Common myeloid progenitor, CD34-positive (primary cell): ENCODE results near the gene MUL1.

ENCODE experiments used
- CTCF ChIA-PET: fragments of 350-600 bp; sonication (Branson Sonifier 250); formaldehyde crosslinking; loops from one replicate; lab custom pipeline; 2021; ENCODE audit warnings: antibody characterized with exemption; lab: Charles Lee
- POLR2A ChIA-PET: fragments of 350-600 bp; sonication (Branson Sonifier 250); formaldehyde crosslinking; loops from one replicate; lab custom pipeline; 2021; ENCODE audit warnings: antibody characterized with exemption; lab: Charles Lee
- DNase-seq, 3 donors: peaks; one replicate each; pipeline versions ENCODE4 v3.0.0 to v3.0.0-alpha.2; 2013
- H3K27ac ChIP-seq, 2 experiments: 1 replicate in 1 of 2; 2 replicates in 1 of 2; pipeline ENCODE4 v1.7.0; 2013; ENCODE audit warnings: inconsistent platforms in 2 of 2, low read length in 2 of 2, mild to moderate bottlenecking in 2 of 2, low read depth in 1 of 2, moderate library complexity in 1 of 2; ENCODE audit not compliant: severe bottlenecking in 2 of 2, insufficient read depth in 1 of 2, poor library complexity in 1 of 2
- H3K27me3 ChIP-seq, 5 experiments: replicated peaks in 2 of 5; 1 replicate in 3 of 5; 2 replicates in 2 of 5; pipeline versions ENCODE4 v1.6.1 to v1.7.0; 2013; ENCODE audit warnings: low read length in 4 of 5, mild to moderate bottlenecking in 2 of 5, moderate library complexity in 2 of 5, inconsistent platforms in 1 of 5; ENCODE audit not compliant: insufficient read depth in 5 of 5, control insufficient read depth in 4 of 5
- H3K36me3 ChIP-seq, 4 experiments: 1 replicate in 2 of 4; 2 replicates in 2 of 4; pipeline versions ENCODE4 v1.6.1 to v1.7.0; 2013; ENCODE audit warnings: low read length in 3 of 4, control low read depth in 1 of 4, mild to moderate bottlenecking in 1 of 4; ENCODE audit not compliant: control insufficient read depth in 4 of 4, insufficient read depth in 4 of 4
- H3K4me1 ChIP-seq, 4 experiments: 1 replicate in 3 of 4; 2 replicates in 1 of 4; pipeline versions ENCODE4 v1.6.1 to v1.7.1; 2013; ENCODE audit warnings: low read length in 3 of 4, mild to moderate bottlenecking in 3 of 4, control low read depth in 1 of 4, inconsistent platforms in 1 of 4, moderate library complexity in 1 of 4; ENCODE audit not compliant: control insufficient read depth in 4 of 4, insufficient read depth in 4 of 4; ENCODE audit errors: control extremely low read depth in 1 of 4
- H3K4me3 ChIP-seq, 7 experiments: 1 replicate in 4 of 7; 2 replicates in 3 of 7; pipeline versions ENCODE4 v1.5.1 to v1.7.0; 2013; ENCODE audit warnings: mild to moderate bottlenecking in 7 of 7, low read length in 6 of 7, moderate library complexity in 6 of 7, inconsistent platforms in 2 of 7, low read depth in 2 of 7, control low read depth in 1 of 7; ENCODE audit not compliant: insufficient read depth in 4 of 7, control insufficient read depth in 1 of 7; ENCODE audit errors: extremely low read depth in 1 of 7
- H3K9me3 ChIP-seq, 5 experiments: 1 replicate in 4 of 5; 2 replicates in 1 of 5; pipeline versions ENCODE4 v1.6.1 to v1.7.1; 2013; ENCODE audit warnings: low read length in 4 of 5, mild to moderate bottlenecking in 2 of 5, inconsistent platforms in 1 of 5, low read depth in 1 of 5, moderate library complexity in 1 of 5; ENCODE audit not compliant: control insufficient read depth in 4 of 5, insufficient read depth in 2 of 5; ENCODE audit errors: control extremely low read depth in 1 of 5
- WGBS: methylation state at CpG from one replicate; pipeline ENCODE4 v1.1.5; 2013; ENCODE audit not compliant: insufficient coverage; 5-methylcytosine and 5-hydroxymethylcytosine counted together

Gene MUL1

GRCh38 chr1:20481643-20482498, 26.1 kb downstream of the MUL1 start:
- no peaks in the 10 kb centered on the region for H3K9me3 ChIP-seq
- no peak overlapping the region for H3K4me3 ChIP-seq
- POLR2A ChIA-PET = interaction anchor here (0.6 kb wide), 1 partner anchor 1971 kb away, joined by 5 read pairs; no protein-coding TSS in a partner anchor
- peaks cover 8 to 95% (median 36%) of the 10 kb centered on the region in 5 experiments for H3K27me3 ChIP-seq
- H3K27ac ChIP-seq = no peak overlapping the region
- DNase-seq = no peak
- CTCF ChIA-PET = no interaction called here
- WGBS = 56% methylated on average over 7 of the region's 10 CpGs
- H3K36me3 ChIP-seq = no peaks in the 10 kb centered on the region
- peaks cover 0 to 29% (median 14%) of the 10 kb centered on the region in 4 experiments for H3K4me1 ChIP-seq

- Histone ChIP-seq H3K36me3 (no peaks in the 10 kb centered on the region), H3K27me3 (peaks cover 8 to 95% (median 40%) of the 10 kb centered on the region in 5 experiments), H3K9me3 (no peaks in the 10 kb centered on the region), H3K27ac (no peak overlapping the region), H3K4me1 (peaks cover 0 to 26% (median 13%) of the 10 kb centered on the region in 4 experiments), H3K4me3 (no peak overlapping the region)
- DNase-seq = no peak
- WGBS = 61% methylated on average over 7 of the region's 7 CpGs
- POLR2A ChIA-PET = no interaction called here
- CTCF ChIA-PET = interaction anchor here (0.8 to 1.1 kb wide), 2 partner anchors 11 to 13 kb away, joined by 3 read pairs; no protein-coding TSS in a partner anchor
Measured at GRCh38 chr1:20480951-20481617, 26.9 kb downstream of the MUL1 start.

DNA sequence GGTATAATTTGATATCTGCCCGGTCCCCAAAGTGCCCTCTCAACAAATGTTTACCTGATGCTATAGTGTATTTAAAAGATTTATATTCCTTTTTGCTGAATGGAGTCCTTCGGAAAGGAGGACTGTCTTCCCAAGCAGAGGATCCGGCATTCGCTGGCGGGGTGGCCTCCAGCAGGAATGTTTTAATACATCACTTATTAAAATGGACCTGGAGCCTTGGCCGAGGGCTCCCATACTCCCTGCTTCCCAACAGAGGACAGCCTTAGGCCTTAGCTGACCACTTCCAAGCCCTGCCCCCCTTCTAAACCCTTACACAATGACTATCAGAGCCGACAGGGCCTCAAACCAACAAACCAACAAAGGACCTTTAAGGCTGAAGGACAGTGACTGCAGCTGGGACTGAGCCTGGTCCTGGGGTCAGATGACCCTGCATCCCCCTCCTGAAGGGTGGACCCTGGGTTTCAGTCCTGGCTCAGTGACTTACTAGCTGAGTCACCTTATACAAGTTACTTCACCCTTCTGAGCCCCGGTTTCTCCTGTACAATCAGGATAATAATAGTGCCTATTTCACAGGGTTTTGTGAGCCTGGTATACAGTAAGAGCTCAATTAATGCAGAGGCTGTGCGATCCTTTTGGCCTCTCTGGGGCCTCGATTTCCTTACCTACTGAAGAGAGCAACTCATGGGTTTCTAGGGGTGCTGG, 27.6 kb downstream of the MUL1 start:
- Histone ChIP-seq H3K4me1 (peaks cover 0 to 23% (median 13%) of the 10 kb centered on the region in 4 experiments), H3K4me3 (no peak overlapping the region), H3K27ac (no peak overlapping the region), H3K9me3 (no peaks in the 10 kb centered on the region), H3K27me3 (peaks cover 8 to 98% (median 40%) of the 10 kb centered on the region in 5 experiments), H3K36me3 (no peaks in the 10 kb centered on the region)
- ChIA-PET CTCF (interaction anchor here (0.8 to 1.1 kb wide), 2 partner anchors 10 to 14 kb away, joined by 3 read pairs; no protein-coding TSS in a partner anchor), POLR2A (no interaction called here)
- WGBS = 88% methylated on average over 8 of the region's 10 CpGs
- no peak for DNase-seq

- 88% methylated on average over 2 of the region's 4 CpGs for WGBS
- Histone ChIP-seq H3K27ac (no peak overlapping the region), H3K4me1 (peaks cover 0 to 19% (median 9%) of the 10 kb centered on the region in 4 experiments), H3K27me3 (peaks cover 8 to 99% (median 40%) of the 10 kb centered on the region in 5 experiments), H3K4me3 (no peak overlapping the region), H3K36me3 (no peaks in the 10 kb centered on the region), H3K9me3 (no peaks in the 10 kb centered on the region)
- ChIA-PET POLR2A (no interaction called here), CTCF (interaction anchor here (1.1 kb wide), 1 partner anchor 9 kb away, joined by 3 read pairs; no protein-coding TSS in a partner anchor)
- no peak for DNase-seq
Measured at GRCh38 chr1:20479840-20480239, 28.1 kb downstream of the MUL1 start.

DNA sequence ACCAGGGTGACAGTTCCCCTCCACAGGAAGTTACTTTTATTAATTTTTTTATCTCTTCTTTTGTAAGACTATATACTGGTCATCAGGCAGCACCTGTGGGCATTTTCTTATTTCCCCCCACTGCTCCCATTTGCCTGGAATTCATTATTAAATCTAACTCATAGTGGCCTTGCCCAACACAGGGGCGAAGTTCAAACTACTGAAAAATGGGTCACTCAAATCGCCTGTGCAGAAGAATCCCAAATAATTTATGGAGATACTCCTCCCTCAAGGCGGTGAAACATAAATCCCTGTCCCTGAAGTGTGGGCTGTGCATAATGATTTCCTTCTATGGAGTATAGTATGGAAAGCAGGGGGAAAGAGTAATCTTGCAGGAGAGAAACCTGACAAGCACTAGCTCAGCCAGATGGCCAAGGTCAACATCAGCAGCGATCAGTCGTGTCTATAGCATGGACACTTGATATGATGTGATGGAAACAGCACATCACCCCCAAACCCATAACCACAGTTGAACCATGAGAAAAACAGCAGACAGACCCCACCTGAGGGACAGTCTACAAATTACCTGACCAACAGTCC, 29.8 kb downstream of the MUL1 start:
- H3K27ac ChIP-seq = no peak overlapping the region
- peaks cover 9 to 100% (median 38%) of the 10 kb centered on the region in 5 experiments for H3K27me3 ChIP-seq
- no peaks in the 10 kb centered on the region for H3K36me3 ChIP-seq
- no peaks in the 10 kb centered on the region for H3K9me3 ChIP-seq
- DNase-seq = no peak
- H3K4me3 ChIP-seq = no peak overlapping the region
- no CpG with 5 or more reads among the region's 5 CpGs for WGBS
- ChIA-PET POLR2A (interaction anchor here (0.6 kb wide), 1 partner anchor 38 kb away, joined by 4 read pairs; no protein-coding TSS in a partner anchor), CTCF (no interaction called here)
- H3K4me1 ChIP-seq = peaks cover 0 to 9% (median 3%) of the 10 kb centered on the region in 4 experiments

DNA sequence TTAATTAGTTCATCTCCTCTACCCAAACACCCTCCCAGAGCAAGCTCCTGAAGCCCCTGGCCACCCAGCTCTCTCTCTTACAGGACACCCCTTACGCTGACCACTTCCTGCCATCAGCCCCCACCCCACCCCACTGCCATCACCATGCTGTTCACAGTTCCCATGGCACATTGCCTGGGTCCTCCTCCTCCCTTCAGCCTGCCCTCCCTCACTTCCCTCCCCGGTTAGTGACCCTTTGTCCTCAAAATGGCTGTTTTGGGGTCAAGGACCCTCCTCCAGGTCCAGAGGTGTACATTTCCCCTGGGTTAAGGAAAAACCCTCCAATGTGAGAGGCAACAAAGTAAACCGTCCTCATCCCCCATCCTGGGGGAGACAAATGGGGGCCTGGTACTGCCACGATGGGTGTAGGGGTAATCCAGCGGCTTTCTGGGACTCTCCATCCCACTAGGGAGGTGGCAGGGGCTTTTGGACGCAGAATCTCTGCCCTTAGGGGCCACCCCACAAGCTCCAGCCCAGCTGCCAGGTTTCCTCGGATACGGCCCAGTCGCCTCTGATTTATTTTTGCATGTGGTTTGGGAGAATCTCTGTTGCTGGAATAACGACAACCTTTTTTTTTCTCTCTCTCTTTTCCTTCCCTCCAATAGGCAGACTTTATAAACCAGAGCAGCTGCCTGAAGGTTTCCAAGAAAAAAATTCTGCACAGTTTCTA, 30.4 kb downstream of the MUL1 start:
- Histone ChIP-seq H3K4me1 (peaks cover 0 to 9% (median 4%) of the 10 kb centered on the region in 4 experiments), H3K36me3 (no peaks in the 10 kb centered on the region), H3K4me3 (no peak overlapping the region), H3K27me3 (peaks cover 9 to 100% (median 37%) of the 10 kb centered on the region in 5 experiments), H3K27ac (no peak overlapping the region), H3K9me3 (no peaks in the 10 kb centered on the region)
- CTCF ChIA-PET = no interaction called here
- POLR2A ChIA-PET = no interaction called here
- WGBS = 83% methylated on average over 3 of the region's 10 CpGs
- DNase-seq = no peak
